Body of pancreas (tissue), 4 donors: Measurements from ENCODE around the gene CTTNBP2. TPM values are rescaled to one million over a fixed set of nuclear protein-coding genes. Genes with fewer than 3 reads are reported as not detected.
A peak's percentile ranks its signal among the peaks of the same experiment; 100 is the strongest.

Source experiments
- ATAC-seq: fragments of 150-250 bp; one replicate; pipeline ENCODE4 v1.9.1; 2016
- DNase-seq, 4 donors: peaks; one replicate each; pipeline ENCODE4 v3.0.0-alpha.2; 2019
- H3K27ac ChIP-seq, 4 donors: fragments of 200-600 bp; sonication (generic); 1 replicate in 3 of 4; 2 replicates in 1 of 4; pipeline versions ENCODE4 v1.5.1 to v1.6.1; 2016 to 2019; ENCODE audit warnings: mild to moderate bottlenecking in 1 of 4, mixed read lengths in 1 of 4, moderate library complexity in 1 of 4
- H3K27me3 ChIP-seq, 2 donors: fragments of 200-600 bp; sonication (generic); one replicate each; pipeline ENCODE4 v1.6.0; 2016; ENCODE audit warnings: mild to moderate bottlenecking in 1 of 2
- H3K36me3 ChIP-seq, 2 donors: fragments of 200-600 bp; sonication (generic); replicated peaks in 1 of 2; 2 replicates each; pipeline ENCODE4 v1.5.1; 2016; ENCODE audit warnings: low read depth in 2 of 2; ENCODE audit not compliant: insufficient read depth in 1 of 2
- H3K4me1 ChIP-seq: fragments of 200-600 bp; sonication (generic); one replicate; pipeline ENCODE4 v1.6.0; 2016
- H3K4me3 ChIP-seq, 2 donors: fragments of 200-600 bp; sonication (generic); 1 replicate in 1 of 2; 2 replicates in 1 of 2; pipeline ENCODE4 v1.5.1; 2016 to 2019
- H3K9me3 ChIP-seq, 3 donors: fragments of 200-600 bp; sonication (generic); 1 replicate in 2 of 3; 2 replicates in 1 of 3; pipeline ENCODE4 v1.5.1; 2016
- POLR2A ChIP-seq, 3 donors: fragments of 450-650 bp; IDR thresholded peaks; one replicate each; pipeline ENCODE4 v1.6.1; 2016; ENCODE audit warnings: antibody characterized with exemption in 3 of 3, mild to moderate bottlenecking in 2 of 3
- WGBS, 2 donors: methylation state at CpG; one replicate each; pipeline ENCODE4 v1.1.5; 2017; 5-methylcytosine and 5-hydroxymethylcytosine counted together
- intact Hi-C: fragments of 100-400 bp; cut with DNase I; formaldehyde crosslinking; loops from one replicate; pipeline ENCODE4 v1.15.1; 2023
- total RNA-seq, 2 donors: library from RNA; depleted of rRNA; stranded (reverse); fragments of >200 nt; gene quantifications; one replicate each; pipeline ENCODE4 v1.1.0, GENCODE V29; 2016
- TF ChIP-seq, protein P1 (sequence below), 7 experiments: fragments of 450-650 bp in 4 of 7; fragments of 200-600 bp in 3 of 7; sonication (generic) in 3 of 7; IDR thresholded peaks; one replicate each; pipeline ENCODE4 v1.5.1; 2016 to 2019; ENCODE audit warnings: antibody characterized with exemption in 7 of 7

Gene CTTNBP2
- total RNA-seq, 2 donors from 2014 or later: 18.5 to 25.7 TPM

DNA sequence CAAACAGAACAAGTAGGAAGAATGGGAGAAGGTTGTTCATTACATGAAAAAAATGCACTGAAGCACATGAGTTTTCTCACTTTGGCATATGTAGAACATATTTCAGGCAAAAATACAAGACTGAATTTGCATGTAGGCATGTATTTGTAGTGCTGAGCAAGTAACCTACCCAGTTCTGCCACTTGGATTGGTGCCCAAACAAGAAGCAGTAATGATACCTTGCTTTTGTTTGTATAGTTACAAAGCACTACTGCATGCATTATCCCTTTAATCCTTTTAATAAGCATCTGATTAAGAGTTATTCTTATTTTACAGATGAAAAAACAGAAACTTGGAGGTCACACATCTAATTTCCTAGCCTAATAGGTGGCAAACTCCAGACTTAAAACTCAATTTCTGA lies 23.1 kb upstream of the CTTNBP2 start:
- Histone ChIP-seq H3K27ac (no peak overlapping the region), H3K4me1 (no peaks in the 10 kb centered on the region), H3K36me3 (no peaks in the 10 kb centered on the region), H3K4me3 (no peak overlapping the region), H3K27me3 (no peaks in the 10 kb centered on the region), H3K9me3 (no peaks in the 10 kb centered on the region)
- ATAC-seq (no peak), DNase-seq (no peak)
- intact Hi-C loops: no loop called here
- TF ChIP-seq, protein P1, sequence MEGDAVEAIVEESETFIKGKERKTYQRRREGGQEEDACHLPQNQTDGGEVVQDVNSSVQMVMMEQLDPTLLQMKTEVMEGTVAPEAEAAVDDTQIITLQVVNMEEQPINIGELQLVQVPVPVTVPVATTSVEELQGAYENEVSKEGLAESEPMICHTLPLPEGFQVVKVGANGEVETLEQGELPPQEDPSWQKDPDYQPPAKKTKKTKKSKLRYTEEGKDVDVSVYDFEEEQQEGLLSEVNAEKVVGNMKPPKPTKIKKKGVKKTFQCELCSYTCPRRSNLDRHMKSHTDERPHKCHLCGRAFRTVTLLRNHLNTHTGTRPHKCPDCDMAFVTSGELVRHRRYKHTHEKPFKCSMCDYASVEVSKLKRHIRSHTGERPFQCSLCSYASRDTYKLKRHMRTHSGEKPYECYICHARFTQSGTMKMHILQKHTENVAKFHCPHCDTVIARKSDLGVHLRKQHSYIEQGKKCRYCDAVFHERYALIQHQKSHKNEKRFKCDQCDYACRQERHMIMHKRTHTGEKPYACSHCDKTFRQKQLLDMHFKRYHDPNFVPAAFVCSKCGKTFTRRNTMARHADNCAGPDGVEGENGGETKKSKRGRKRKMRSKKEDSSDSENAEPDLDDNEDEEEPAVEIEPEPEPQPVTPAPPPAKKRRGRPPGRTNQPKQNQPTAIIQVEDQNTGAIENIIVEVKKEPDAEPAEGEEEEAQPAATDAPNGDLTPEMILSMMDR (IDR thresholded peaks at IDR 0.05): no peak
- TF ChIP-seq POLR2A (IDR thresholded peaks at IDR 0.05): no peak

DNA sequence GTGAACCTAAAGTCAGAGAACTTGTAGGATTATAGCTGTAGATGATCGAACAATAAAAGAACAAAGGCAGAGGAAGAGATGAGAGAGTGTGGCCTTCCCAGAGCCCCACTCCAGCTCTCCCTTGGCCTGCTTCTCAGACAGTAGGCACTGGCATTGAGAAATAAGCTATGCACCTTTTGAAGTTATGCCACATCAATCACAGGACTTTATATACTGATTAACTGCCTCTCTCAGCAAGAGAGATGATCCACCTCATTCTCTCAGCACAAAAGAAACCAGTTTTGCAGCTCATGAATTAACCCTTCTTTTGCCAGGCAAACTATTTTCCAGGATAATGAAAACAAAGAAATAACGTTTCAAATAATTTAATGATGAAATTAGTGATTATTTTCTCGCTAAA lies 22.0 kb upstream of the CTTNBP2 start:
- Histone ChIP-seq H3K4me3 (no peak overlapping the region), H3K9me3 (no peaks in the 10 kb centered on the region), H3K27me3 (no peaks in the 10 kb centered on the region), H3K4me1 (no peaks in the 10 kb centered on the region), H3K36me3 (no peaks in the 10 kb centered on the region), H3K27ac (no peak overlapping the region)
- DNase-seq (no peak), ATAC-seq (peak; percentile 24)
- intact Hi-C loops: no loop called here
- WGBS, 2 donors: 52 to 55% methylated on average over 3 of the region's 3 CpGs
- TF ChIP-seq, protein P1 (IDR thresholded peaks at IDR 0.05): no peak
- TF ChIP-seq POLR2A (IDR thresholded peaks at IDR 0.05): no peak

DNA sequence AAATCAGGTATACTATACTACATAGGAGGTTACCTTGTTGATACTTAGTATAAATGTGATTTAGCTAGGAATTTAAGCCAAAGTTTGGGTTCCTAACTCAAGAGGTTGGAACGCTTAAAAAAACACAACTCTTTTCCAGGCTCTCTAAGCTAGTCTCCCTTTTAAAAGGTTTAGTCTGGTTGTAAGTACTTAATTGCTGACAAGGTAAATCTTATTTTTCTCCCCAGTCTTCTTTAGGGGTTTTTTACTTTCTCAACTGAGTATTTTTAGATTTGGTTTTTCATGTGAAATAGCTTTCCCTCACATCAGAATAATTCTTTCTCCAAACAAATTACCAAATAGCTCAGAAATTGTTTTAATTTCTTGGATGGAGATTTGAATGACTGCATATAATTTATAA lies 20.8 kb upstream of the CTTNBP2 start:
- H3K27ac ChIP-seq: no peak overlapping the region
- no peak for DNase-seq
- no peaks in the 10 kb centered on the region for H3K36me3 ChIP-seq
- WGBS, 2 donors: 92 to 93% methylated on average over 1 of the region's 1 CpG
- no peaks in the 10 kb centered on the region for H3K4me1 ChIP-seq
- H3K27me3 ChIP-seq: no peaks in the 10 kb centered on the region
- no peak overlapping the region for H3K4me3 ChIP-seq
- no peaks in the 10 kb centered on the region for H3K9me3 ChIP-seq
- intact Hi-C loops: no loop called here
- ATAC-seq: no peak
- no peak for TF ChIP-seq POLR2A (IDR thresholded peaks at IDR 0.05)
- TF ChIP-seq, protein P1 (IDR thresholded peaks at IDR 0.05): no peak

DNA sequence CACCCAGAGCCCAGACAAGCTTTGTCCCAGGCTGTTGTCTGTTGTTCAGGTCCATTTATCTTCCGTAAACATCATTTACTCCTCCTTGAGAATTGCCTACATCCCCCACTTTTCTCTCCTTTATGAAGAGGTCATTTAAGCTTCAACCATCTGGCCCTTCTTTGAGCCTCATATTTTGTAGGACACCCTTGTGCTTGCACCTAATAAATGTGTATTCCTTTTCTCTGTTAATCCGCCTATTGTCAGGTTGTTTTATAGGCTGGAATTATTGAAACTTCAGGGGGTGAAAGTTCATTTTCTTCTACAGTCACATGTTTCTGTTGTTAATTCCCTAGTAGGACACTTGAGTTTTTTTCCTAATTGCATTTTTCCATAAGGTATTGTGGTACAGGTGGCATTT lies 19.6 kb upstream of the CTTNBP2 start:
- Histone ChIP-seq H3K27ac (no peak overlapping the region), H3K4me3 (no peak overlapping the region), H3K36me3 (no peaks in the 10 kb centered on the region), H3K4me1 (peaks cover 1% of the 10 kb centered on the region), H3K27me3 (no peaks in the 10 kb centered on the region), H3K9me3 (no peaks in the 10 kb centered on the region)
- DNase-seq: no peak
- TF ChIP-seq, protein P1 (IDR thresholded peaks at IDR 0.05): no peak
- no peak for TF ChIP-seq POLR2A (IDR thresholded peaks at IDR 0.05)
- no peak for ATAC-seq
- 88 to 98% methylated on average over 2 of the region's 2 CpGs for WGBS, 2 donors
- intact Hi-C loops: no loop called here

DNA sequence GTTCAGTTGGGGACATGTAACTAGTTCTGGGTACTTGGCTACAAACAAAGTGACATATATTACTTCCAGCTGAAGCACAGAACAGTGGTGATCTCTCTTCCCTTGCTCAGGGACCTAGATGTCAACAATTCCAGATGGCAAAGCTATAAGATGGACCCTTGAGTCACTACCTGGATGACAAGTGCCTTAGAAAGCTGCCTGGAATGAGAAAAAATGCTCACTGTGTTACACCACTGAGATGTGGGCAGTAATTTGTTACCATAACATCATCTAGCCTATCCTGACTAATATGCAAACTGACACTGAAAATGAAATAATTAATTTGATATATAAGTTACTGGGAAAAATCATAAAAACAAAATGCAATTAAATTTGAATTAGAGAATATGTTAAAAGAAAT lies 16.4 kb upstream of the CTTNBP2 start:
- intact Hi-C loops: no loop called here
- Histone ChIP-seq H3K4me1 (peaks cover 9% of the 10 kb centered on the region), H3K36me3 (no peaks in the 10 kb centered on the region), H3K27me3 (no peaks in the 10 kb centered on the region), H3K4me3 (no peak overlapping the region), H3K9me3 (no peaks in the 10 kb centered on the region), H3K27ac (no peak overlapping the region)
- no peak for TF ChIP-seq POLR2A (IDR thresholded peaks at IDR 0.05)
- TF ChIP-seq, protein P1 (IDR thresholded peaks at IDR 0.05): no peak
- no peak for DNase-seq
- no peak for ATAC-seq
